SIG-M5 (cell line): Measurements from ENCODE around the gene TMA16.

Experiments
- DNase-seq: peaks from one replicate; lab custom pipeline; 2025; lab: John Stamatoyannopoulos, UW

TMA16 gene

DNA sequence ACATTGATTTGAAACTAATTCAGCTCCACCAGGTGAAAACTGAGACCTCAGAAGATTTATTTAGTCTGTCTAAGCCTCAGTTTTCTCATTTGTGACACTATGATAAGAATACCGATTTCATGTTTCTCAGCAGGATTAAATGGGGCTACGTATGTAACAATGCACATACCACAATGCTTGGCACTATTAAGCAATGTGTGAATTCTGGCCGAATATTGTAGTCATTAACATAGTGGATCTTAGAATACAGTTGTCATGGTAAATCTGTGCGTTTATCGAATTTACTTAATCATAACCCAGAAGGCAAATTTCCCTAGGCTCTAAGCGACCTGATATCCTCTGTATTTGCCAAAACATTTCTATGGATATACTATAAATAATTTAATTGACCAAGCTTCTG, 69.1 kb downstream of the TMA16 start:
- DNase-seq = no peak

GRCh38 chr4:163564221-163564720, 69.8 kb downstream of the TMA16 start:
- DNase-seq = no peak

GRCh38 chr4:163565226-163566135, 71.0 kb downstream of the TMA16 start:
- DNase-seq = no peak

GRCh38 chr4:163566257-163566796, 71.8 kb downstream of the TMA16 start:
- DNase-seq = no peak

GRCh38 chr4:163568843-163569242, 74.4 kb downstream of the TMA16 start:
- no peak for DNase-seq
